WERI-Rb-1 (cell line): ENCODE measurements around the gene SULT1B1.

ENCODE experiments used
- DNase-seq: peaks from one replicate; pipeline ENCODE4 v3.0.0-alpha.2; 2020
- H3K27ac ChIP-seq: fragments of 250-450 bp; sonication (Bioruptor Pico); 2 replicates; pipeline ENCODE4 v1.5.1; 2020; ENCODE audit warnings: mild to moderate bottlenecking, moderate library complexity
- H3K27me3 ChIP-seq: fragments of 250-450 bp; sonication (Bioruptor Pico); 2 replicates; pipeline ENCODE4 v1.5.1; 2021; ENCODE audit warnings: mild to moderate bottlenecking, low read depth, moderate library complexity; ENCODE audit not compliant: insufficient read depth, severe bottlenecking
- H3K36me3 ChIP-seq: fragments of 250-450 bp; sonication (Bioruptor Pico); 2 replicates; pipeline ENCODE4 v1.5.1; 2020; ENCODE audit warnings: mild to moderate bottlenecking, moderate library complexity
- H3K4me3 ChIP-seq: 2 replicates; pipeline ENCODE4 v1.5.1; 2011; ENCODE audit warnings: low read depth, mild to moderate bottlenecking, control low read depth, low read length
- H3K9me3 ChIP-seq: fragments of 250-450 bp; sonication (Bioruptor Pico); 2 replicates; pipeline ENCODE4 v1.5.1; 2021; ENCODE audit warnings: mild to moderate bottlenecking, moderate library complexity; ENCODE audit not compliant: severe bottlenecking
- CTCF ChIP-seq: IDR thresholded peaks from 2 replicates; pipeline ENCODE4 v1.5.1; 2011; ENCODE audit warnings: low read depth, mild to moderate bottlenecking, control low read depth, inconsistent platforms, low read length

Gene SULT1B1

GRCh38 chr4:69731847-69732246, 28.6 kb downstream of the SULT1B1 start:
- no peak for DNase-seq
- Histone ChIP-seq H3K9me3 (no peaks in the 10 kb centered on the region), H3K36me3 (no peaks in the 10 kb centered on the region), H3K27ac (no peak overlapping the region), H3K27me3 (no peaks in the 10 kb centered on the region), H3K4me3 (no peak overlapping the region)
- no peak for TF ChIP-seq CTCF

- no peak for TF ChIP-seq CTCF
- H3K27ac ChIP-seq = no peak overlapping the region
- DNase-seq = no peak
- H3K9me3 ChIP-seq = no peaks in the 10 kb centered on the region
- no peak overlapping the region for H3K4me3 ChIP-seq
- no peaks in the 10 kb centered on the region for H3K27me3 ChIP-seq
- H3K36me3 ChIP-seq = no peaks in the 10 kb centered on the region
Observed at GRCh38 chr4:69731241-69731640, 29.2 kb downstream of the SULT1B1 start.

- H3K4me3 ChIP-seq = no peak overlapping the region
- H3K36me3 ChIP-seq = no peaks in the 10 kb centered on the region
- H3K27me3 ChIP-seq = no peaks in the 10 kb centered on the region
- no peak overlapping the region for H3K27ac ChIP-seq
- no peaks in the 10 kb centered on the region for H3K9me3 ChIP-seq
- no peak for TF ChIP-seq CTCF
- DNase-seq = no peak
Observed at GRCh38 chr4:69730002-69730401, 30.4 kb downstream of the SULT1B1 start.

GRCh38 chr4:69727926-69728325, 32.5 kb downstream of the SULT1B1 start:
- TF ChIP-seq CTCF = no peak
- H3K36me3 ChIP-seq = no peaks in the 10 kb centered on the region
- no peak overlapping the region for H3K4me3 ChIP-seq
- no peaks in the 10 kb centered on the region for H3K9me3 ChIP-seq
- DNase-seq = no peak
- no peak overlapping the region for H3K27ac ChIP-seq
- H3K27me3 ChIP-seq = no peaks in the 10 kb centered on the region

GRCh38 chr4:69727426-69727825, 33.0 kb downstream of the SULT1B1 start:
- TF ChIP-seq CTCF = no peak
- H3K4me3 ChIP-seq = no peak overlapping the region
- H3K27ac ChIP-seq = no peak overlapping the region
- no peaks in the 10 kb centered on the region for H3K27me3 ChIP-seq
- H3K36me3 ChIP-seq = no peaks in the 10 kb centered on the region
- H3K9me3 ChIP-seq = no peaks in the 10 kb centered on the region
- DNase-seq = no peak

GRCh38 chr4:69726971-69727370, 33.4 kb downstream of the SULT1B1 start:
- Histone ChIP-seq H3K27ac (no peak overlapping the region), H3K27me3 (no peaks in the 10 kb centered on the region), H3K36me3 (no peaks in the 10 kb centered on the region), H3K9me3 (no peaks in the 10 kb centered on the region), H3K4me3 (no peak overlapping the region)
- DNase-seq = no peak
- no peak for TF ChIP-seq CTCF
